Smooth muscle cell (in vitro differentiated cells): ENCODE data around the gene SMYD3. TPM values are rescaled to one million over a fixed set of nuclear protein-coding genes. Genes with fewer than 3 reads are reported as not detected.

ENCODE experiments used
- DNase-seq: peaks from one replicate; lab custom pipeline; 2025; ENCODE audit not compliant: unreplicated experiment; lab: John Stamatoyannopoulos, UW
- H2AFZ ChIP-seq: fragments of 200-600 bp; sonication (generic); 2 replicates; pipeline ENCODE4 v1.6.0; 2016; ENCODE audit warnings: antibody characterized with exemption, low read depth, mild to moderate bottlenecking
- H3F3A ChIP-seq: fragments of 200-600 bp; sonication (generic); 2 replicates; pipeline ENCODE4 v1.6.0; 2017; ENCODE audit warnings: antibody characterized with exemption, low read depth
- H3K27ac ChIP-seq: fragments of 200-600 bp; sonication (generic); 2 replicates; pipeline ENCODE4 v1.5.1; 2016; ENCODE audit warnings: low read depth, mild to moderate bottlenecking
- H3K27me3 ChIP-seq: fragments of 200-600 bp; sonication (generic); 2 replicates; pipeline ENCODE4 v1.6.1; 2016; ENCODE audit warnings: low read depth, mild to moderate bottlenecking
- H3K36me3 ChIP-seq: fragments of 200-600 bp; sonication (generic); 2 replicates; pipeline ENCODE4 v1.5.1; 2016; ENCODE audit warnings: low read depth
- H3K4me1 ChIP-seq: fragments of 200-600 bp; sonication (generic); 2 replicates; pipeline ENCODE4 v1.5.1; 2016; ENCODE audit warnings: low read depth
- H3K4me2 ChIP-seq: fragments of 200-600 bp; sonication (generic); 2 replicates; pipeline ENCODE4 v1.6.0; 2016; ENCODE audit warnings: mild to moderate bottlenecking
- H3K4me3 ChIP-seq: fragments of 200-600 bp; sonication (generic); 2 replicates; pipeline ENCODE4 v1.5.1; 2016; ENCODE audit warnings: mild to moderate bottlenecking
- H3K79me2 ChIP-seq: fragments of 200-600 bp; sonication (generic); 2 replicates; pipeline ENCODE4 v1.6.0; 2016; ENCODE audit warnings: low read depth, mild to moderate bottlenecking
- H3K9ac ChIP-seq: fragments of 200-600 bp; sonication (generic); 2 replicates; pipeline ENCODE4 v1.6.0; 2016; ENCODE audit warnings: low read depth
- H3K9me3 ChIP-seq: fragments of 200-600 bp; sonication (generic); replicated peaks from 2 replicates; pipeline ENCODE4 v1.5.1; 2016; ENCODE audit warnings: low read depth
- H4K20me1 ChIP-seq: fragments of 200-600 bp; sonication (generic); 2 replicates; pipeline ENCODE4 v1.6.0; 2016; ENCODE audit warnings: low read depth
- WGBS: methylation state at CpG from one replicate; pipeline ENCODE4 v1.1.7; 2016; ENCODE audit warnings: low lambda C conversion rate; 5-methylcytosine and 5-hydroxymethylcytosine counted together
- polyA plus RNA-seq: library from polyadenylated mRNA; unstranded; fragments of >200 nt; fragmentation: Nextera tagmentation; extraction: Ambion mirVana; gene quantifications from 2 replicates; pipeline ENCODE4 v1.2.1, GENCODE V29; 2016
- total RNA-seq: library from RNA; depleted of rRNA; stranded (reverse); fragments of >200 nt; gene quantifications from 2 replicates; pipeline ENCODE4 v1.2.3, GENCODE V29; 2014
- TF ChIP-seq, protein P1 (sequence below): fragments of 200-600 bp; sonication (generic); IDR thresholded peaks from 2 replicates; pipeline ENCODE4 v1.5.1; 2017; ENCODE audit warnings: borderline replicate concordance, mild to moderate bottlenecking, antibody characterized with exemption; ENCODE audit not compliant: insufficient read depth, poor library complexity, severe bottlenecking

The SMYD3 gene
- total and polyA plus RNA-seq, 2 experiments from 2014 or later = 162 to 301 TPM

DNA sequence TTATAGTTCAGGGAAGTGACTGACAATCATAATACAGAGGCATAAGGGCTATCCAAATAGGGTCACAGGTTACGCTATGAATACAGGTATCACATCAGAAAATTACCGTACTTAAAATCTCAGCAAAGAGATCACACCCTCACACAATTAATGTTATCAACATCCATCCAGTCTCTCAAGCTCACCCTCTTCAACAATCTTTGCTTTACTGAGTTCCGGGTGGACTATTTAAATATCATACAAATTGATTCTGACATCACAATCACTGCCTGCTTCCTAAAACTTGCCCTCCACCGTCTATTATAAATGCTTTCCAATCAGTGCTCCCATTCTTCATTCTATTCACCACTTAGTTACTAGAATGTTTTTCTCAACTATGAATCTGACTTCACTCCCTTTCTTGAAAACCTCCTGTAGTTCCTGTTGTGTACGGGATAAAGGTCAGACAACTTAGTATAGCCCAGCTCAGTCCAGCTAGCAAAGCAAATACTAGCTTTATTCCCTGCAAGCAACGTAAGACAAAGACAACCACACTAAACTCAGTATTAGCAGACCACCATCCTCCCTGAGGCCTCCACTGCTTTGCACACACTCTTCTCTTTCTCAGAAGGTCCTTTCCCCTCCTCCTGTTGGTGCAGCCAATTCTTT lies 398.7 kb downstream of the SMYD3 start:
- TF ChIP-seq, protein P1, sequence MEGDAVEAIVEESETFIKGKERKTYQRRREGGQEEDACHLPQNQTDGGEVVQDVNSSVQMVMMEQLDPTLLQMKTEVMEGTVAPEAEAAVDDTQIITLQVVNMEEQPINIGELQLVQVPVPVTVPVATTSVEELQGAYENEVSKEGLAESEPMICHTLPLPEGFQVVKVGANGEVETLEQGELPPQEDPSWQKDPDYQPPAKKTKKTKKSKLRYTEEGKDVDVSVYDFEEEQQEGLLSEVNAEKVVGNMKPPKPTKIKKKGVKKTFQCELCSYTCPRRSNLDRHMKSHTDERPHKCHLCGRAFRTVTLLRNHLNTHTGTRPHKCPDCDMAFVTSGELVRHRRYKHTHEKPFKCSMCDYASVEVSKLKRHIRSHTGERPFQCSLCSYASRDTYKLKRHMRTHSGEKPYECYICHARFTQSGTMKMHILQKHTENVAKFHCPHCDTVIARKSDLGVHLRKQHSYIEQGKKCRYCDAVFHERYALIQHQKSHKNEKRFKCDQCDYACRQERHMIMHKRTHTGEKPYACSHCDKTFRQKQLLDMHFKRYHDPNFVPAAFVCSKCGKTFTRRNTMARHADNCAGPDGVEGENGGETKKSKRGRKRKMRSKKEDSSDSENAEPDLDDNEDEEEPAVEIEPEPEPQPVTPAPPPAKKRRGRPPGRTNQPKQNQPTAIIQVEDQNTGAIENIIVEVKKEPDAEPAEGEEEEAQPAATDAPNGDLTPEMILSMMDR = no peak
- no peaks in the 10 kb centered on the region for H3K36me3 ChIP-seq
- H3K27ac ChIP-seq = no peak overlapping the region
- 91% methylated on average over 6 of the region's 6 CpGs for WGBS
- no peaks in the 10 kb centered on the region for H3K27me3 ChIP-seq
- H3K79me2 ChIP-seq = no peaks in the 10 kb centered on the region
- no peaks in the 10 kb centered on the region for H3F3A ChIP-seq
- H2AFZ ChIP-seq = no peak overlapping the region
- no peak for DNase-seq
- H4K20me1 ChIP-seq = no peaks in the 10 kb centered on the region
- H3K9ac ChIP-seq = no peak overlapping the region
- peaks cover 38% of the 10 kb centered on the region for H3K4me1 ChIP-seq
- H3K9me3 ChIP-seq = no peaks in the 10 kb centered on the region
- peak overlapping the region; percentile 25 for H3K4me2 ChIP-seq
- H3K4me3 ChIP-seq = no peak overlapping the region

DNA sequence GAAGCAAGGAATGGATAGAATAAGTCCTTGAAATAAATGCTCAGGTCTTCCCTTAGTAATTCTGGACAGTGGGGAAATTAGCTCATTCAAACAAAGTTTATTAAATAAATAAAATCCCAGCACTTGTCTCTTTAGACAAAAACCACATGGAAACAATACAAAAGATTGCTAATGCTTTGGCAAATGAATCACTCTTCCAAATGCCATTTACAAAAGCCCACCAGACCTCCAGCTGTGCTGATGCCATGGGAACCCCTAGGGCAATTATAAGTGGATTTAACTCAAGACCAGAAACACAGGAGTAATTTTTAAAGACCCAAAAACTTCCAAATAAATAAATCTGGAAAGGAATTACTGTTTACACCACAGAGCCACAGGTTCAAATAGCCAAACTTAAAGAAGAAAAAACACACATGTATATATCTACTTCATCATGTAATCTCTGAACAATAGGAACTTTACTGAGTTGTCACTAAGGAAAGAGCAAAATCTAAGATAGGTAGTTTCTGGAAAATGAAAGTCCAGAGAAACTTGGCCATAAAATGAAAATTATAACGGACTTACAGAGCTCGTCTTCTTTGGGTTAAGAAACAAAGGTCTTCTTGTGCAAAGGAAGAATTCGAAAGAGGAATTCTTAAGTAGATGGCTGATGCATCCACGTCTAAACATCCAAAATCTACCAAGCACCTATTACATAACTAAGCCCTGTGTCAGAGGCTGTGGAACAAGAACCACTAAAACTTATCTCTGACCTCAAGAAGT lies 399.4 kb downstream of the SMYD3 start:
- H3K36me3 ChIP-seq = no peaks in the 10 kb centered on the region
- H3K9ac ChIP-seq = no peak overlapping the region
- peak overlapping the region; percentile 25 for H3K4me2 ChIP-seq
- H3K4me3 ChIP-seq = no peak overlapping the region
- H3K79me2 ChIP-seq = no peaks in the 10 kb centered on the region
- no peak for DNase-seq
- H2AFZ ChIP-seq = no peak overlapping the region
- WGBS = 44% methylated on average over 4 of the region's 4 CpGs
- H3K27ac ChIP-seq = peak overlapping the region; percentile 60
- H4K20me1 ChIP-seq = no peaks in the 10 kb centered on the region
- no peaks in the 10 kb centered on the region for H3F3A ChIP-seq
- peaks cover 38% of the 10 kb centered on the region for H3K4me1 ChIP-seq
- H3K27me3 ChIP-seq = no peaks in the 10 kb centered on the region
- no peaks in the 10 kb centered on the region for H3K9me3 ChIP-seq
- TF ChIP-seq, protein P1 = no peak

DNA sequence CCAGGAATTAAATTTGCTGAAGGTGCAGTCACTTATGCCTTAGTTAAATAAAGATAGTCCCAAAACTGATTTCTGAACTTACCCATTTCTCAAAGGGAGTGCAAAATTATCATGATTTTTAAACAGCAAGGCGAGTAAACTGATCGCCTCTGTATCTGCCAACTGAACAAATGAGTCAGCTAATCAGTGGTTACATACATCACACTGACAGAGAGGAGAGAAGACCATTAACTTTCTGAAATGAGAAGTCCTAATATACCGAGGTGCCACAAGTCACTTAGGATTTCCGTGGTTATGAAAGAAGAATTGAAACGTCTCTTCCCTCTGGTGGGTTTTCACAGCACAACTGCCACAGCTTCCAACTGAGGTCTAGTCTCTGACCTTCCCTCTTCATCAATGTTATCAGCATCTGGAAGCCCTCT lies 400.7 kb downstream of the SMYD3 start:
- Histone ChIP-seq H3K27ac (no peak overlapping the region), H3F3A (no peaks in the 10 kb centered on the region), H3K9me3 (no peaks in the 10 kb centered on the region), H4K20me1 (no peaks in the 10 kb centered on the region), H3K4me3 (no peak overlapping the region), H3K9ac (no peak overlapping the region), H3K4me2 (no peak overlapping the region), H3K36me3 (no peaks in the 10 kb centered on the region), H3K27me3 (no peaks in the 10 kb centered on the region), H2AFZ (no peak overlapping the region), H3K4me1 (peaks cover 38% of the 10 kb centered on the region), H3K79me2 (no peaks in the 10 kb centered on the region)
- 55% methylated on average over 5 of the region's 5 CpGs for WGBS
- no peak for DNase-seq
- TF ChIP-seq, protein P1 = no peak
